GM19438 (cell line): ENCODE measurements around the gene SEC16A.

Source experiments
- ATAC-seq: cut with Tn5 transposase; IDR thresholded peaks from one replicate; pipeline ENCODE4 v1.9.1; 2021; ENCODE audit warnings: low read depth; ENCODE audit not compliant: unreplicated experiment

Gene SEC16A

GRCh38 chr9:136444102-136444501, 38.7 kb downstream of the SEC16A start:
- no peak for ATAC-seq

- ATAC-seq, result no peak
Observed at GRCh38 chr9:136443687-136444086, 39.2 kb downstream of the SEC16A start.

- no peak for ATAC-seq
Observed at GRCh38 chr9:136443087-136443486, 39.8 kb downstream of the SEC16A start.

- no peak for ATAC-seq
Observed at GRCh38 chr9:136442265-136442664, 40.6 kb downstream of the SEC16A start.

GRCh38 chr9:136441681-136442245, 41.1 kb downstream of the SEC16A start:
- ATAC-seq, result no peak

- no peak for ATAC-seq
Observed at GRCh38 chr9:136441191-136441680, 41.6 kb downstream of the SEC16A start.

- ATAC-seq, result peak; percentile 62
Observed at GRCh38 chr9:136439481-136440408, 43.1 kb downstream of the SEC16A start, which contains the start of gene INPP5E. Gene INPP5E (minus strand): TSS chr9:136439845. CDS start chr9:136439419, 426 bp downstream.

GRCh38 chr9:136438548-136439480, 44.0 kb downstream of the SEC16A start:
- ATAC-seq, result peak; percentile 51

GRCh38 chr9:136437839-136438547, 44.8 kb downstream of the SEC16A start:
- ATAC-seq, result no peak

- no peak for ATAC-seq
Observed at GRCh38 chr9:136437430-136437829, 45.4 kb downstream of the SEC16A start.

- ATAC-seq, result no peak
Observed at GRCh38 chr9:136436055-136436634, 46.7 kb downstream of the SEC16A start.

GRCh38 chr9:136434580-136435169, 48.2 kb downstream of the SEC16A start:
- ATAC-seq, result no peak

- ATAC-seq, result no peak
Observed at GRCh38 chr9:136433849-136434579, 48.8 kb downstream of the SEC16A start.

GRCh38 chr9:136433043-136433715, 49.7 kb downstream of the SEC16A start:
- ATAC-seq, result no peak

GRCh38 chr9:136432591-136432990, 50.2 kb downstream of the SEC16A start:
- ATAC-seq, result no peak

- no peak for ATAC-seq
Observed at GRCh38 chr9:136431782-136432350, 51.0 kb downstream of the SEC16A start.

GRCh38 chr9:136430588-136431234, 52.1 kb downstream of the SEC16A start:
- no peak for ATAC-seq
